Measurements from ENCODE around the gene HSP90AB1.

GRCh38 chr6:44202332-44202971 is 44.4 kb upstream of the HSP90AB1 start:
- no peak for TF ChIP-seq POLR2A (IDR thresholded peaks at IDR 0.05)
- no peak for TF ChIP-seq CTCF (IDR thresholded peaks at IDR 0.05)

Data from heart left ventricle (tissue), 13 donors.